Neuronal stem cell (in vitro differentiated cells): ENCODE data around the gene STX10.

Source experiments
- DNase-seq: peaks from one replicate; pipeline ENCODE4 v3.0.0-alpha.2; 2013; ENCODE audit warnings: low spot score
- H2AFZ ChIP-seq: one replicate; pipeline ENCODE4 v1.6.1; 2013; ENCODE audit warnings: mild to moderate bottlenecking, low read length, inconsistent platforms
- H2AK5ac ChIP-seq: 2 replicates; pipeline ENCODE4 v1.6.1; 2013; ENCODE audit warnings: low read depth, mild to moderate bottlenecking, inconsistent platforms, low read length, moderate library complexity, mixed read lengths
- H2BK120ac ChIP-seq: 2 replicates; pipeline ENCODE4 v1.6.1; 2013; ENCODE audit warnings: low read depth, mild to moderate bottlenecking, inconsistent platforms, low read length, moderate library complexity, mixed read lengths
- H2BK12ac ChIP-seq: one replicate; pipeline ENCODE4 v1.6.1; 2013; ENCODE audit warnings: low read length, inconsistent platforms
- H2BK15ac ChIP-seq: 2 replicates; pipeline ENCODE4 v1.6.1; 2013; ENCODE audit warnings: mild to moderate bottlenecking, low read length, inconsistent platforms, mixed read lengths
- H2BK5ac ChIP-seq: one replicate; pipeline ENCODE4 v1.6.1; 2013; ENCODE audit warnings: inconsistent platforms, mild to moderate bottlenecking, low read length, moderate library complexity
- H3K14ac ChIP-seq: one replicate; pipeline ENCODE4 v1.6.1; 2013; ENCODE audit warnings: low read length, inconsistent platforms
- H3K18ac ChIP-seq: 2 replicates; pipeline ENCODE4 v1.6.1; 2013; ENCODE audit warnings: low read length, inconsistent platforms
- H3K23ac ChIP-seq: 2 replicates; pipeline ENCODE4 v1.6.1; 2013; ENCODE audit warnings: low read depth, mild to moderate bottlenecking, mixed read lengths, low read length, inconsistent platforms; ENCODE audit not compliant: poor library complexity
- H3K27ac ChIP-seq: replicated peaks from 3 replicates; pipeline ENCODE4 v1.5.1; 2013; ENCODE audit warnings: low read length, inconsistent platforms
- H3K27me3 ChIP-seq, 3 experiments: 2 replicates each; pipeline ENCODE4 v1.6.1; 2013; ENCODE audit warnings: low read length in 3 of 3, mild to moderate bottlenecking in 2 of 3, inconsistent platforms in 1 of 3, low read depth in 1 of 3, mixed read lengths in 1 of 3, moderate library complexity in 1 of 3; ENCODE audit not compliant: control insufficient read depth in 3 of 3, insufficient read depth in 3 of 3
- H3K36me3 ChIP-seq, 2 donors: replicated peaks in 1 of 2; 2 replicates each; pipeline ENCODE4 v1.6.1; 2013; ENCODE audit warnings: low read length in 2 of 2; ENCODE audit not compliant: control insufficient read depth in 2 of 2, insufficient read depth in 2 of 2
- H3K4ac ChIP-seq: 2 replicates; pipeline ENCODE4 v1.6.1; 2013; ENCODE audit warnings: inconsistent platforms, mild to moderate bottlenecking, low read length, moderate library complexity
- H3K4me1 ChIP-seq, 2 donors: 1 replicate in 1 of 2; 2 replicates in 1 of 2; pipeline ENCODE4 v1.6.1; 2013; ENCODE audit warnings: low read length in 2 of 2, low read depth in 1 of 2; ENCODE audit not compliant: control insufficient read depth in 2 of 2, insufficient read depth in 1 of 2
- H3K4me2 ChIP-seq: one replicate; pipeline ENCODE4 v1.6.1; 2013; ENCODE audit warnings: mild to moderate bottlenecking, low read length, inconsistent platforms; ENCODE audit not compliant: insufficient read depth, poor library complexity, severe bottlenecking
- H3K4me3 ChIP-seq, 2 donors: 2 replicates each; pipeline ENCODE4 v1.5.1; 2013; ENCODE audit warnings: low read length in 2 of 2, mild to moderate bottlenecking in 2 of 2, inconsistent platforms in 1 of 2, moderate library complexity in 1 of 2
- H3K79me1 ChIP-seq: one replicate; pipeline ENCODE4 v1.6.1; 2013; ENCODE audit warnings: low read depth, mild to moderate bottlenecking, inconsistent platforms, low read length, moderate library complexity
- H3K9ac ChIP-seq: one replicate; pipeline ENCODE4 v1.6.1; 2013; ENCODE audit warnings: mild to moderate bottlenecking, low read depth, low read length, inconsistent platforms; ENCODE audit not compliant: poor library complexity
- H3K9me3 ChIP-seq, 2 donors: replicated peaks in 1 of 2; 2 replicates each; pipeline versions ENCODE3 to v1.6.1; 2013; ENCODE audit warnings: low read length in 2 of 2, mild to moderate bottlenecking in 2 of 2, inconsistent platforms in 1 of 2, low read depth in 1 of 2, mixed read lengths in 1 of 2, moderate library complexity in 1 of 2; ENCODE audit not compliant: control insufficient read depth in 2 of 2, insufficient read depth in 1 of 2
- H4K8ac ChIP-seq: one replicate; pipeline ENCODE4 v1.6.1; 2013; ENCODE audit warnings: low read depth, mild to moderate bottlenecking, inconsistent platforms, low read length, moderate library complexity
- H4K91ac ChIP-seq: one replicate; pipeline ENCODE4 v1.6.1; 2013; ENCODE audit warnings: low read length, low read depth, mild to moderate bottlenecking, inconsistent platforms; ENCODE audit not compliant: poor library complexity
- WGBS, 2 donors: extraction: QIAGEN DNeasy Blood & Tissue Kit; methylation state at CpG; one replicate each; pipeline ENCODE4 v1.1.7; 2013; ENCODE audit warnings: missing lambda C conversion rate in 2 of 2, mixed read lengths in 1 of 2; ENCODE audit not compliant: insufficient read length in 2 of 2, insufficient replicate concordance in 1 of 2; ENCODE audit errors: extremely low coverage in 2 of 2; 5-methylcytosine and 5-hydroxymethylcytosine counted together

STX10 gene

DNA sequence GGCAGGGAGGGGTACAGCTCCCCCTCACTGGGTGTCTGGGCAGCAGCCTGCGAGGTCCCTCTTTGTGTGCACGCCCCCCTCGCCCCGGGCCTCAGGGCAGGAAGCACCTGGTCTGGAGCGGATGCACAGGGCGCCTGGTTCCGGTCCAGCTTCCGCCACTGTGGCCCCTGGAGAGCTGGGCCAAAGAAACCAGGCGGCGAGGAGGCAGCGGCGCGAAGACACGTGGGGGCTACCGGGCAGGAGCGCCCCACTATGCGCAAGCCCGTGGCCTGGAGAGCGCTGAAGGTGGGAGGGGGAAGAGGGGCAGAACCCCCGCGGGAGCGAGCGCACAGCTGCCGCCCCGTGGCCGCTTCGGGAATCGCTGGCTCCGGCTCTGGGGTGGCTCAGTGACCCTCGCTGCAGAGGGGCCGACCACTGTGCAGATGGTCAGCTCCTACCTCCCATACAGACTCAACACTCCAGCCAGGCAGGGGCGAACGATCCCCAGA is 45.8 kb downstream of the STX10 start:
- no peak overlapping the region for H2BK5ac ChIP-seq
- H3K79me1 ChIP-seq = no peaks in the 10 kb centered on the region
- peak overlapping the region; percentile 81 for H3K23ac ChIP-seq
- H4K8ac ChIP-seq = no peak overlapping the region
- no peak overlapping the region for H3K4ac ChIP-seq
- no peak overlapping the region for H3K14ac ChIP-seq
- H3K4me2 ChIP-seq = no peak overlapping the region
- no peak overlapping the region for H2BK120ac ChIP-seq
- peaks cover 4 to 5% of the 10 kb centered on the region in 2 donors for H3K9me3 ChIP-seq
- peaks cover 4 to 9% of the 10 kb centered on the region in 2 donors for H3K4me1 ChIP-seq
- peak overlapping the region; percentile 35 for H3K18ac ChIP-seq
- no peak overlapping the region for H3K27ac ChIP-seq
- no peak overlapping the region for H2BK15ac ChIP-seq
- no peak overlapping the region for H2AK5ac ChIP-seq
- H3K27me3 ChIP-seq = peaks cover 10 to 29% (median 28%) of the 10 kb centered on the region in 3 experiments
- WGBS, 2 donors = no CpG with 5 or more reads among the region's 33 CpGs
- H3K9ac ChIP-seq = peak overlapping the region; percentile 4
- H2AFZ ChIP-seq = no peak overlapping the region
- no peak overlapping the region for H2BK12ac ChIP-seq
- no peak for DNase-seq
- no peak overlapping the region for H4K91ac ChIP-seq
- peaks cover 12 to 23% of the 10 kb centered on the region in 2 donors for H3K36me3 ChIP-seq
- H3K4me3 ChIP-seq = no peak overlapping the region

DNA sequence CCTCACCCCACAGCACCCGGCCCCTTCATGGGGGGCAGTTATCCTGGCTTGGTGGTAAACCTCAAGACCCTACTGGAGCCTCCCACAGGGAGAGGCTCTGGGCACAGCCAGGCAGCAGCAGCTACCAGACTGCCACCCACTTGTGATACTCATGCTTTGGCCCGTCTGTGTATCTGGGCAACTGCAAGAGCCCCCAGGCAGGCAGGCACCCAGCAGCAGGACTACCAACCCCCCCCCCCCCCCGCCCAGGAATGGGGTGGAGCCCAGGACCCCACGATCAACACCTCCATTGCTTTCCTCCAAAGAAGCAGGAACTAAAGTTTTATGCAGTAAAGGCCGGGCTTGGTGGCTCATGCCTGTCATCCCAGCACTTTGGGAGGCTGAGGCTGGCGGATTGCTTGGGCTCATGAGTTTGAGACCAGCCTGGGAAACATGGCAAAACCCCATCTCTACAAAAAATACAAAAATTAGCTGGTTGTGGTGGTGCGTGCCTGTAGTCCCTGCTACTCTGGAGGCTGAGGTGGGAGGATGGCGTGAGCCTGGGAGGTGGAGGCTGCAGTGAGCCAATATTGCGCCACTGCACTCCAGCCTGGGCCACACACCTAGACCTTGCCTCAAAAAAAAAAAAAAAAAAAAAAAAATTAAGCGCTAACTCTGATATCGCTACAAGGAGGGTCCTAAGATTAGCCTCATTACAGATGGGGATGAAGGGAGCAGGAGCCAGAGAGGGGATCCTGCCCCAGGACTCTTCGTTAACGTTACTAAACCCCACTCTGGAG is 46.4 kb downstream of the STX10 start:
- Histone ChIP-seq H2BK120ac (no peak overlapping the region), H3K14ac (no peak overlapping the region), H3K4me3 (no peak overlapping the region)

DNA sequence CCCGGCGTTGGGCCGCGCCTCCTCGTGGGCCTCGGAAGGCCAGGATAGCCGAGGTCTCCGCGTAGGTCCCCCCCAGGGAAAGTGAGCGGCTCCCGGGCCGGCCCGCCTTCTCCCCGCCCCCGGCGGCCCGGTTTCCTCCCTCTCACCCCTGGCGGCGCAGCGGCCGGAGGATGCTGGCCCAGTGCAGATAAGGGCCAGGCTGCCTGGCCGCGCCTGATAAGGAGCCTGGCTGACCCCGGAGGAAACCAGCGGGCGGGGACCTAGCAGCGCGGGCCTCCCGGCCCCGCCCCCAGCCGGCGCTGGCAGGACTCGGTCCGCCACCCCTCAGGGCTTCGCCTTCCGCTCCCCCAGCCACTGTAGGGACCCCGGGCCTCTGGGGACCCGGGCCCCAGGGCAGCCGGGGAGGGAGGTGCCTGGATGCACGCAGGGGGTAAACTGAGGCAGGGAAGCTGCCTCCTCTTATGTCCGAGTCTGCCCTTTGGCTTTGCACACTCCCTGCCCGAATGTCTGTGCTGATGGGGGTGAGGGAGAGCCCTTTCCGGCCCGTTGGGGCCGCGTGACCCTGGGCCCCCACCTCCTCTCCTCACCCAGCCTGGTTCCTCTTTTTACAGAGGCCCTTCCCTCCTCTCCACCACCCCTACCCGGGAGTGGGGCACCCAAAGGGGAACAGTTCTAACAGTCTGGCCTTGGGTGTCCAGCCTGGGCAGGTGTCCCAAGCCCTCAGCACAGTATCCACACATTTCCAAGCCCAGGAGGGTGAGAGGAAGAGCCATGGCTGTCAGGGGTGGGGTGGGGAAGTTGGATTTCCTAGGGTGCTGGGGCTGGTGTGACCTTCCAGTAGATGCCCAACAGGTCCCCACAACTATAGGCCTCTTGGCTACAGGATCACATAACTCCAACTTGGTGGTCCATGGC is 47.3 kb downstream of the STX10 start, which contains the start of gene LYL1:
TSS of gene LYL1 (minus strand) at position 193 of the 915 bp plus-strand sequence. CDS start 1,687 bp downstream, outside the sequence.
- Histone ChIP-seq H3K4ac (peak within 1 kb of the TSS; percentile 84), H2BK12ac (peak within 1 kb of the TSS; percentile 73), H3K18ac (peak within 1 kb of the TSS; percentile 44), H2AFZ (peak within 1 kb of the TSS; percentile 93), H2BK15ac (peak within 1 kb of the TSS; percentile 7), H4K8ac (no peak within 1 kb of the TSS), H2BK120ac (no peak within 1 kb of the TSS), H3K4me1 (peaks cover 4 to 9% of the 10 kb centered on the region in 2 donors), H3K36me3 (peaks cover 7 to 14% of the 10 kb centered on the region in 2 donors), H2BK5ac (peak within 1 kb of the TSS; percentile 58), H3K4me3 (peak within 1 kb of the TSS; percentile 51 to 70), H2AK5ac (peak within 1 kb of the TSS; percentile 48), H3K23ac (peak within 1 kb of the TSS; percentile 8), H3K27ac (no peak within 1 kb of the TSS), H3K79me1 (no peaks in the 10 kb centered on the region), H4K91ac (no peak within 1 kb of the TSS), H3K4me2 (peak within 1 kb of the TSS; percentile 56), H3K9me3 (peaks cover 8 to 9% of the 10 kb centered on the region in 2 donors), H3K27me3 (peaks cover 22 to 44% (median 42%) of the 10 kb centered on the region in 3 experiments), H3K9ac (peak within 1 kb of the TSS; percentile 1), H3K14ac (no peak within 1 kb of the TSS)
- WGBS, 2 donors = no CpG with 5 or more reads among the region's 47 CpGs
- no peak for DNase-seq

More for the DNA sequence above, 46.4 kb downstream of the STX10 start:
- H3K4ac ChIP-seq = no peak overlapping the region
- DNase-seq = no peak
- no peak overlapping the region for H4K91ac ChIP-seq
- no peak overlapping the region for H3K27ac ChIP-seq
- no peak overlapping the region for H4K8ac ChIP-seq
- peak overlapping the region; percentile 48 for H2AK5ac ChIP-seq
- no peak overlapping the region for H2BK15ac ChIP-seq
- no peak overlapping the region for H3K4me2 ChIP-seq
- no peak overlapping the region for H3K18ac ChIP-seq
- H2AFZ ChIP-seq = no peak overlapping the region
- no peak overlapping the region for H2BK12ac ChIP-seq
- WGBS, 2 donors = no CpG with 5 or more reads among the region's 13 CpGs
- H3K23ac ChIP-seq = no peak overlapping the region
- peaks cover 4 to 9% of the 10 kb centered on the region in 2 donors for H3K4me1 ChIP-seq
- H3K9ac ChIP-seq = no peak overlapping the region
- H3K27me3 ChIP-seq = peaks cover 16 to 35% (median 34%) of the 10 kb centered on the region in 3 experiments
- H3K36me3 ChIP-seq = peaks cover 7 to 17% of the 10 kb centered on the region in 2 donors
- no peak overlapping the region for H2BK5ac ChIP-seq
- no peaks in the 10 kb centered on the region for H3K79me1 ChIP-seq
- H3K9me3 ChIP-seq = peaks cover 8% of the 10 kb centered on the region in 2 donors
